ENCODE results near the gene CUX1.
A peak's percentile ranks its signal among the peaks of the same experiment; 100 is the strongest.

CUX1 gene

GRCh38 chr7:101818287-101819071 is 1.1 kb downstream of the CUX1 start:
- H3K4me3 ChIP-seq (ENCODE audit: low read length), result peak overlapping the region; percentile 81
- H4K20me1 ChIP-seq (ENCODE audit: control insufficient read depth, insufficient read depth, low read depth, low read length), result peaks cover 36% of the 10 kb centered on the region
- peak overlapping the region; percentile 96 for H3K4me2 ChIP-seq (ENCODE audit: low read length)
- peaks cover 51% of the 10 kb centered on the region for H3K4me1 ChIP-seq (ENCODE audit: control insufficient read depth, low read length)
- H3K9me3 ChIP-seq (ENCODE audit: control insufficient read depth, insufficient read depth, low read length), result no peaks in the 10 kb centered on the region
- no peaks in the 10 kb centered on the region for H3K9me2 ChIP-seq (replicated peaks; ENCODE audit: control insufficient read depth, low read length)
- H3K36me3 ChIP-seq (ENCODE audit: control insufficient read depth, low read length), result peaks cover 53% of the 10 kb centered on the region
- H3K27me3 ChIP-seq (ENCODE audit: control insufficient read depth, low read length), result no peaks in the 10 kb centered on the region
- H3K27ac ChIP-seq (ENCODE audit: low read depth, low read length), result peak overlapping the region; percentile 20; the same call in 1 of the 2 replicates
- TF ChIP-seq EZH2phosphoT487 (IDR thresholded peaks at IDR 0.05; ENCODE audit: borderline replicate concordance, low read length) (no peak), CTCF (IDR thresholded peaks at IDR 0.05; ENCODE audit: low read depth, low read length, poor library complexity, severe bottlenecking) (no peak)
- peaks cover 24% of the 10 kb centered on the region for H3F3A ChIP-seq (ENCODE audit: control insufficient read depth, insufficient read depth)
- peaks cover 79% of the 10 kb centered on the region for H3K79me2 ChIP-seq (ENCODE audit: control insufficient read depth, low read length)

GRCh38 chr7:101819183-101819582 is 1.8 kb downstream of the CUX1 start:
- Histone ChIP-seq H3K4me2 (ENCODE audit: low read length) (peak overlapping the region; percentile 96), H3K79me2 (ENCODE audit: control insufficient read depth, low read length) (peaks cover 86% of the 10 kb centered on the region), H4K20me1 (ENCODE audit: control insufficient read depth, insufficient read depth, low read depth, low read length) (peaks cover 40% of the 10 kb centered on the region), H3K27me3 (ENCODE audit: control insufficient read depth, low read length) (no peaks in the 10 kb centered on the region), H3K9me3 (ENCODE audit: control insufficient read depth, insufficient read depth, low read length) (no peaks in the 10 kb centered on the region), H3K9me2 (replicated peaks; ENCODE audit: control insufficient read depth, low read length) (no peaks in the 10 kb centered on the region), H3K4me3 (ENCODE audit: low read length) (peak overlapping the region; percentile 81), H3K36me3 (ENCODE audit: control insufficient read depth, low read length) (peaks cover 60% of the 10 kb centered on the region), H3K4me1 (ENCODE audit: control insufficient read depth, low read length) (peaks cover 46% of the 10 kb centered on the region), H3K27ac (ENCODE audit: low read depth, low read length) (no peak overlapping the region), H3F3A (ENCODE audit: control insufficient read depth, insufficient read depth) (peaks cover 22% of the 10 kb centered on the region)
- TF ChIP-seq CTCF (IDR thresholded peaks at IDR 0.05; ENCODE audit: low read depth, low read length, poor library complexity, severe bottlenecking) (no peak), EZH2phosphoT487 (IDR thresholded peaks at IDR 0.05; ENCODE audit: borderline replicate concordance, low read length) (no peak)

GRCh38 chr7:101819913-101820522 is 2.6 kb downstream of the CUX1 start:
- H3K27ac ChIP-seq (ENCODE audit: low read depth, low read length), result 0 out of 2 replicates have a peak overlapping the region, but pooled peaks have one; percentile 1
- peaks cover 40% of the 10 kb centered on the region for H4K20me1 ChIP-seq (ENCODE audit: control insufficient read depth, insufficient read depth, low read depth, low read length)
- peak overlapping the region; percentile 16 for H3K4me3 ChIP-seq (ENCODE audit: low read length)

More at GRCh38 chr7:101819913-101820522, 2.6 kb downstream of the CUX1 start:
- H3K79me2 ChIP-seq (ENCODE audit: control insufficient read depth, low read length), result peaks cover 91% of the 10 kb centered on the region
- peaks cover 38% of the 10 kb centered on the region for H3K4me1 ChIP-seq (ENCODE audit: control insufficient read depth, low read length)
- H3K9me2 ChIP-seq (replicated peaks; ENCODE audit: control insufficient read depth, low read length), result no peaks in the 10 kb centered on the region
- H3K36me3 ChIP-seq (ENCODE audit: control insufficient read depth, low read length), result peaks cover 68% of the 10 kb centered on the region
- peak overlapping the region; percentile 96 for H3K4me2 ChIP-seq (ENCODE audit: low read length)
- TF ChIP-seq CTCF (IDR thresholded peaks at IDR 0.05; ENCODE audit: low read depth, low read length, poor library complexity, severe bottlenecking), result no peak
- TF ChIP-seq EZH2phosphoT487 (IDR thresholded peaks at IDR 0.05; ENCODE audit: borderline replicate concordance, low read length), result no peak
- no peaks in the 10 kb centered on the region for H3K9me3 ChIP-seq (ENCODE audit: control insufficient read depth, insufficient read depth, low read length)
- H3K27me3 ChIP-seq (ENCODE audit: control insufficient read depth, low read length), result no peaks in the 10 kb centered on the region
- H3F3A ChIP-seq (ENCODE audit: control insufficient read depth, insufficient read depth), result peaks cover 16% of the 10 kb centered on the region
